Measurements from ENCODE around the gene MLLT3.

MLLT3 gene

DNA sequence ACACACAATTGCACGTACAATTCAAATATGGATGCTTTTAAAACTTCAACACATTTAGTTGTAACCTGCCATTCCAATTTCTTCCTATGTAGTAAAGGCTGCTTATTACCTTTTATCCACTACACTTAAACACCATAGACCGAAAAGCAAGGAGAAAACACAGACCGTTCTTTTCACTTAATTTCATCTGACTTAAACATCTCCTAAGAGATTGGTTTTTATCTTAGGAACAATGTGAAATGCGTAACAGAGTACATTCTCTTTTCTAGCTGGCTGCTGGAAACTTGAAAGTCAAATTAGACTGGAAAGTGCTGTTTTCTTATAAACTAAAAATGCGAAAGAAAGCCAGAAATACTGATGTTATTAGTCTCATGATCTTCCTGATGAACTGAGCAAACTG lies 241.8 kb downstream of the MLLT3 start:
- no peak overlapping the region for H3K4me3 ChIP-seq (ENCODE audit: severe bottlenecking)
- no peak for DNase-seq (ENCODE audit: low spot score)

DNA sequence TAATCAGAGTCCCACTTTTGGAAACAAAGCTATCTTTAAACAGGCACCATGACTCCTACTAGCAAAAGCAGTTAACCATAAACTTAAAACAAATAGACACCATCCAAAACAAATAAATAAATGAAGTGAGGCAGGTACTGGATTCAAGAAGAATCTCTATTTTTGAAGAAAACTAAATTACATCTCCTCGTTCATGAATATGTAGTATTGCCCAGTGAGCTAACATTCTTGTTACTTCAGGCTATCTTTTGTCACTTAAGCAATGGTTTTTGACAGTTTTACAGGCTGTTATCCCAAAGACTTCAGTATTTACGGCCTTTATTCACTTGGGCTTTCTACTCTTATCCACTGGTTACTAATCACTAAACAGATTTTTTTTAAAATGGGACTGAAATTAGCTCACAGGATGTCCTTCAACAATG lies 242.5 kb downstream of the MLLT3 start:
- no peaks in the 10 kb centered on the region for H3K36me3 ChIP-seq (ENCODE audit: low read depth)
- H3K4me1 ChIP-seq (ENCODE audit: insufficient read depth, poor library complexity, severe bottlenecking): no peaks in the 10 kb centered on the region
- no peak overlapping the region for H3K27ac ChIP-seq (ENCODE audit: poor library complexity, severe bottlenecking)
- H3K9me3 ChIP-seq (ENCODE audit: severe bottlenecking): no peaks in the 10 kb centered on the region
- no peak for ATAC-seq (ENCODE audit: low read depth)
- H3K4me3 ChIP-seq (ENCODE audit: severe bottlenecking): no peak overlapping the region
- TF ChIP-seq CTCF (IDR thresholded peaks at IDR 0.05; ENCODE audit: poor library complexity, severe bottlenecking): no peak
- DNase-seq (ENCODE audit: low spot score): no peak
- H3K27me3 ChIP-seq (ENCODE audit: insufficient read depth, poor library complexity, severe bottlenecking): no peaks in the 10 kb centered on the region

More for the DNA sequence above, 241.8 kb downstream of the MLLT3 start:
- Histone ChIP-seq H3K27ac (ENCODE audit: poor library complexity, severe bottlenecking) (no peak overlapping the region), H3K27me3 (ENCODE audit: insufficient read depth, poor library complexity, severe bottlenecking) (no peaks in the 10 kb centered on the region), H3K9me3 (ENCODE audit: severe bottlenecking) (no peaks in the 10 kb centered on the region), H3K4me1 (ENCODE audit: insufficient read depth, poor library complexity, severe bottlenecking) (no peaks in the 10 kb centered on the region), H3K36me3 (ENCODE audit: low read depth) (no peaks in the 10 kb centered on the region)
- no peak for TF ChIP-seq CTCF (IDR thresholded peaks at IDR 0.05; ENCODE audit: poor library complexity, severe bottlenecking)
- no peak for ATAC-seq (ENCODE audit: low read depth)

- Histone ChIP-seq H3K27ac (ENCODE audit: poor library complexity, severe bottlenecking) (no peak overlapping the region), H3K4me3 (ENCODE audit: severe bottlenecking) (no peak overlapping the region), H3K9me3 (ENCODE audit: severe bottlenecking) (no peaks in the 10 kb centered on the region), H3K27me3 (ENCODE audit: insufficient read depth, poor library complexity, severe bottlenecking) (no peaks in the 10 kb centered on the region), H3K4me1 (ENCODE audit: insufficient read depth, poor library complexity, severe bottlenecking) (no peaks in the 10 kb centered on the region), H3K36me3 (ENCODE audit: low read depth) (no peaks in the 10 kb centered on the region)
- ATAC-seq (ENCODE audit: low read depth) (no peak), DNase-seq (ENCODE audit: low spot score) (no peak)
- TF ChIP-seq CTCF (IDR thresholded peaks at IDR 0.05; ENCODE audit: poor library complexity, severe bottlenecking): no peak
Measured at GRCh38 chr9:20378851-20379250, 243.4 kb downstream of the MLLT3 start.

DNA sequence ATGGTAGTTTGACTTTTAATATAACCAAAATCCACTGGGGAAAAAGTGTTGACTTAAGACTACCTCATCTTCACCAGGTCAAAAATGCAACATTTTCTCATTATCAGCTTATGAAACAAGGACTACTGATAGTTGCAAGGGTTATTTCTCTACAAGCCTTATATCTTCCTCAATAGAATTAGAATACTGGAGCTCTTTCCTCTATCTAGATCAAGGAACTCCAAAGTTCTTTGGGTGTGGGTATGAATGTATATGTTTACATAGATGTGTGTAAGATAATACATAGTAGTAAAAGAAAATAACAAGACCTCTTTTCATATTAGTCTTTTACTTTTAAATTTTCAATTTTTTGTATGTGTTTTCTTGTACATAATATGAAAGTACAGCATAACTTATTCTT lies 244.5 kb downstream of the MLLT3 start:
- no peak for ATAC-seq (ENCODE audit: low read depth)
- DNase-seq (ENCODE audit: low spot score): no peak
- Histone ChIP-seq H3K4me1 (ENCODE audit: insufficient read depth, poor library complexity, severe bottlenecking) (no peaks in the 10 kb centered on the region), H3K9me3 (ENCODE audit: severe bottlenecking) (no peaks in the 10 kb centered on the region), H3K27me3 (ENCODE audit: insufficient read depth, poor library complexity, severe bottlenecking) (no peaks in the 10 kb centered on the region), H3K27ac (ENCODE audit: poor library complexity, severe bottlenecking) (no peak overlapping the region), H3K36me3 (ENCODE audit: low read depth) (no peaks in the 10 kb centered on the region), H3K4me3 (ENCODE audit: severe bottlenecking) (no peak overlapping the region)
- no peak for TF ChIP-seq CTCF (IDR thresholded peaks at IDR 0.05; ENCODE audit: poor library complexity, severe bottlenecking)

- ATAC-seq (ENCODE audit: low read depth) (no peak), DNase-seq (ENCODE audit: low spot score) (no peak)
- Histone ChIP-seq H3K36me3 (ENCODE audit: low read depth) (no peaks in the 10 kb centered on the region), H3K27ac (ENCODE audit: poor library complexity, severe bottlenecking) (no peak overlapping the region), H3K4me1 (ENCODE audit: insufficient read depth, poor library complexity, severe bottlenecking) (no peaks in the 10 kb centered on the region), H3K27me3 (ENCODE audit: insufficient read depth, poor library complexity, severe bottlenecking) (no peaks in the 10 kb centered on the region), H3K4me3 (ENCODE audit: severe bottlenecking) (no peak overlapping the region), H3K9me3 (ENCODE audit: severe bottlenecking) (no peaks in the 10 kb centered on the region)
- TF ChIP-seq CTCF (IDR thresholded peaks at IDR 0.05; ENCODE audit: poor library complexity, severe bottlenecking): no peak
Measured at GRCh38 chr9:20376731-20377375, 245.4 kb downstream of the MLLT3 start.

All from RWPE2 (cell line).